Vagina (tissue), 2 donors: ENCODE data around the gene SLC16A8. TPM values are rescaled to one million over a fixed set of nuclear protein-coding genes. Genes with fewer than 3 reads are reported as not detected.

Experiments
- DNase-seq, 2 donors: peaks; one replicate each; pipeline ENCODE4 v3.0.0-alpha.2; 2017; ENCODE audit errors: extremely low spot score in 2 of 2
- H3K27ac ChIP-seq: fragments of 200-600 bp; sonication (generic); one replicate; pipeline ENCODE4 v1.5.1; 2019
- H3K27me3 ChIP-seq: fragments of 200-600 bp; sonication (generic); one replicate; pipeline ENCODE4 v1.5.1; 2019
- H3K36me3 ChIP-seq, 2 donors: fragments of 200-600 bp; sonication (generic); one replicate each; pipeline ENCODE4 v1.5.1; 2017 to 2019
- H3K4me1 ChIP-seq: fragments of 200-600 bp; sonication (generic); one replicate; pipeline ENCODE4 v1.5.1; 2019
- H3K4me3 ChIP-seq, 2 donors: fragments of 200-600 bp; sonication (generic); 1 replicate in 1 of 2; 2 replicates in 1 of 2; pipeline ENCODE4 v1.5.1; 2016 to 2019
- H3K9me3 ChIP-seq: fragments of 200-600 bp; sonication (generic); one replicate; pipeline ENCODE4 v1.5.1; 2019
- POLR2A ChIP-seq, 2 donors: fragments of 450-650 bp; IDR thresholded peaks; one replicate each; pipeline ENCODE4 v1.6.1; 2017; ENCODE audit warnings: antibody characterized with exemption in 2 of 2, mild to moderate bottlenecking in 2 of 2, moderate library complexity in 2 of 2
- POLR2AphosphoS5 ChIP-seq, 2 donors: sonication (generic); formaldehyde crosslinking; IDR thresholded peaks; one replicate each; pipeline ENCODE4 v1.9.0; 2017; ENCODE audit warnings: antibody characterized with exemption in 2 of 2, mild to moderate bottlenecking in 2 of 2, low read depth in 1 of 2; ENCODE audit not compliant: insufficient read depth in 1 of 2
- intact Hi-C: fragments of 100-400 bp; cut with DNase I; formaldehyde crosslinking; loops from one replicate; pipeline ENCODE4 v1.15.1; 2023
- total RNA-seq: library from RNA; depleted of rRNA; stranded (reverse); fragments of >200 nt; gene quantifications from one replicate; pipeline ENCODE4 v1.2.3, GENCODE V29; 2016
- TF ChIP-seq, protein P1 (sequence below), 3 experiments: fragments of 450-650 bp in 2 of 3; fragments of 200-600 bp in 1 of 3; sonication (generic) in 1 of 3; IDR thresholded peaks; one replicate each; pipeline ENCODE4 v1.5.1; 2017 to 2019; ENCODE audit warnings: antibody characterized with exemption in 3 of 3, mild to moderate bottlenecking in 2 of 3, moderate library complexity in 2 of 3

Gene SLC16A8
- total RNA-seq, 1 donor from 2014 or later: 0.98 TPM

GRCh38 chr22:38032681-38033521 lies 51.1 kb downstream of the SLC16A8 start:
- Histone ChIP-seq H3K36me3 (no peaks in the 10 kb centered on the region), H3K27ac (peak overlapping the region; percentile 75), H3K27me3 (no peaks in the 10 kb centered on the region), H3K4me1 (peaks cover 34% of the 10 kb centered on the region), H3K4me3 (no peak overlapping the region), H3K9me3 (no peaks in the 10 kb centered on the region)
- intact Hi-C loops: no loop called here
- TF ChIP-seq, protein P1, sequence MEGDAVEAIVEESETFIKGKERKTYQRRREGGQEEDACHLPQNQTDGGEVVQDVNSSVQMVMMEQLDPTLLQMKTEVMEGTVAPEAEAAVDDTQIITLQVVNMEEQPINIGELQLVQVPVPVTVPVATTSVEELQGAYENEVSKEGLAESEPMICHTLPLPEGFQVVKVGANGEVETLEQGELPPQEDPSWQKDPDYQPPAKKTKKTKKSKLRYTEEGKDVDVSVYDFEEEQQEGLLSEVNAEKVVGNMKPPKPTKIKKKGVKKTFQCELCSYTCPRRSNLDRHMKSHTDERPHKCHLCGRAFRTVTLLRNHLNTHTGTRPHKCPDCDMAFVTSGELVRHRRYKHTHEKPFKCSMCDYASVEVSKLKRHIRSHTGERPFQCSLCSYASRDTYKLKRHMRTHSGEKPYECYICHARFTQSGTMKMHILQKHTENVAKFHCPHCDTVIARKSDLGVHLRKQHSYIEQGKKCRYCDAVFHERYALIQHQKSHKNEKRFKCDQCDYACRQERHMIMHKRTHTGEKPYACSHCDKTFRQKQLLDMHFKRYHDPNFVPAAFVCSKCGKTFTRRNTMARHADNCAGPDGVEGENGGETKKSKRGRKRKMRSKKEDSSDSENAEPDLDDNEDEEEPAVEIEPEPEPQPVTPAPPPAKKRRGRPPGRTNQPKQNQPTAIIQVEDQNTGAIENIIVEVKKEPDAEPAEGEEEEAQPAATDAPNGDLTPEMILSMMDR (IDR thresholded peaks at IDR 0.05): no peak
- peak; percentile 8 to 62 for TF ChIP-seq POLR2AphosphoS5 (IDR thresholded peaks at IDR 0.05; ENCODE audit: insufficient read depth in 1 of 2, low read depth in 1 of 2)
- DNase-seq: peak in 1 of 2 donors; percentile 91

- Histone ChIP-seq H3K27me3 (no peaks in the 10 kb centered on the region), H3K36me3 (no peaks in the 10 kb centered on the region), H3K4me3 (no peak overlapping the region), H3K27ac (no peak overlapping the region), H3K9me3 (no peaks in the 10 kb centered on the region), H3K4me1 (peaks cover 34% of the 10 kb centered on the region)
- intact Hi-C loops: no loop called here
- DNase-seq: no peak
- no peak for TF ChIP-seq POLR2A (IDR thresholded peaks at IDR 0.05)
- TF ChIP-seq POLR2AphosphoS5 (IDR thresholded peaks at IDR 0.05; ENCODE audit: insufficient read depth in 1 of 2, low read depth in 1 of 2): no peak
- TF ChIP-seq, protein P1 (IDR thresholded peaks at IDR 0.05): no peak
These were observed 52.5 kb downstream of the SLC16A8 start for GRCh38 chr22:38031491-38031890.

DNA sequence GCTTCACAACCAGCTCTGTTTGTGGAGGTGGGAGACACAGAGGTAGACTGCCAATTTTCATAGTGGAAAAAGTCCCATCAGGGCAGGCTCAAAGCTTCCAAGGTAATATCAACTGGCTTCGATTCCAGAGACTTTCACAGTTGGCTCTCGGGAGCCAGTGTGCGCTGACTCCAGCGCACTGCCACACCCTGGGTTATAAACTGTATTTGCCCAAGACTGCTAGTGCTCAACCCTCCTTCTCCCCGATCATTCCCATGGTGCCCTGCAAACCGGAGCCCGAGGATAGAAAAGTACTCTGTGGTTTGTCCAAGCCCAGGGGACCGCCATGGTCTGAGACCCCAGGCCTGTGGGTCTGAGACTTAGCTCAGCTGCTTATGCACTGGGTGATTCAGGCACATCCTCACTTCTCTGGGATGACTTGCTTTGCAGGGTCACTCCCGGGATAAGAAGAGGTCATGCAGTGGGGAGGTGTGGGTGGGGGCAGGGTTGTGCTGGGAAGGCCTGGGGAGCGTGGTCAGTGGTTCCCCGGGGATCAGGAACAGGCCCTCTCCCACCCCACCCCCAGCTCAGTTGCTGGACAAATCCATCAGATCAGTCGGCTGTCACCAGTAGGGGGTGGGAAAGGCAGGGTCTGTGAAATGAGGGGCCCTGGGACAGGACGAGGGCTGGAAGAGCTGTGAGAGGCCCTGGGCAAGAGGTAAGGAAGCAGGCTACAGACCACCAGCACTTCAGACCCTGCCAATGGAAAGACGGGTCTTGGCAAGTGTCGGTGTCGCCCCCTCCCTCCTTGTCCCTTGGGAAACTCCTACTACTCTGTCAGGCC lies 53.5 kb downstream of the SLC16A8 start:
- no peak for TF ChIP-seq POLR2A (IDR thresholded peaks at IDR 0.05)
- TF ChIP-seq, protein P1 (IDR thresholded peaks at IDR 0.05): no peak
- TF ChIP-seq POLR2AphosphoS5 (IDR thresholded peaks at IDR 0.05; ENCODE audit: insufficient read depth in 1 of 2, low read depth in 1 of 2): no peak
- DNase-seq: no peak
- H3K4me3 ChIP-seq: no peak overlapping the region
- no peaks in the 10 kb centered on the region for H3K27me3 ChIP-seq
- H3K36me3 ChIP-seq: no peaks in the 10 kb centered on the region
- H3K27ac ChIP-seq: no peak overlapping the region
- intact Hi-C loops: no loop called here
- H3K4me1 ChIP-seq: peaks cover 34% of the 10 kb centered on the region
- no peaks in the 10 kb centered on the region for H3K9me3 ChIP-seq

GRCh38 chr22:38029901-38030300 lies 54.1 kb downstream of the SLC16A8 start:
- no peak for DNase-seq
- no peak overlapping the region for H3K27ac ChIP-seq
- intact Hi-C loops: no loop called here
- H3K4me3 ChIP-seq: no peak overlapping the region
- no peak for TF ChIP-seq POLR2A (IDR thresholded peaks at IDR 0.05)
- TF ChIP-seq, protein P1 (IDR thresholded peaks at IDR 0.05): no peak
- no peak for TF ChIP-seq POLR2AphosphoS5 (IDR thresholded peaks at IDR 0.05; ENCODE audit: insufficient read depth in 1 of 2, low read depth in 1 of 2)
- H3K36me3 ChIP-seq: no peaks in the 10 kb centered on the region
- H3K9me3 ChIP-seq: no peaks in the 10 kb centered on the region
- H3K4me1 ChIP-seq: peaks cover 32% of the 10 kb centered on the region
- no peaks in the 10 kb centered on the region for H3K27me3 ChIP-seq
